ENCODE results near the gene PRCP.

Gene PRCP

GRCh38 chr11:82843057-82843795 lies 57.0 kb downstream of the PRCP start:
- Histone ChIP-seq H3K9me3 (ENCODE audit: control insufficient read depth in 5 of 5, low read length in 5 of 5) (no peaks in the 10 kb centered on the region), H3K27me3 (ENCODE audit: control insufficient read depth in 5 of 5, insufficient read depth in 4 of 5, low read length in 5 of 5) (no peaks in the 10 kb centered on the region), H3K9ac (ENCODE audit: low read length in 5 of 5) (no peak overlapping the region), H3K27ac (ENCODE audit: low read depth, low read length) (no peak overlapping the region), H3K4me1 (ENCODE audit: control insufficient read depth in 5 of 5, insufficient read depth in 5 of 5, low read length in 5 of 5) (no peaks in the 10 kb centered on the region), H3K36me3 (ENCODE audit: control insufficient read depth in 5 of 5, insufficient read depth in 5 of 5, low read length in 5 of 5) (peaks cover 14 to 27% (median 20%) of the 10 kb centered on the region in 5 donors), H3K4me3 (ENCODE audit: low read depth in 1 of 5, low read length in 5 of 5) (no peak overlapping the region)

- Histone ChIP-seq H3K36me3 (ENCODE audit: control insufficient read depth in 5 of 5, insufficient read depth in 5 of 5, low read length in 5 of 5) (peaks cover 23 to 36% (median 30%) of the 10 kb centered on the region in 5 donors), H3K4me1 (ENCODE audit: control insufficient read depth in 5 of 5, insufficient read depth in 5 of 5, low read length in 5 of 5) (no peaks in the 10 kb centered on the region), H3K9ac (ENCODE audit: low read length in 5 of 5) (no peak overlapping the region), H3K27ac (ENCODE audit: low read depth, low read length) (no peak overlapping the region), H3K27me3 (ENCODE audit: control insufficient read depth in 5 of 5, insufficient read depth in 4 of 5, low read length in 5 of 5) (no peaks in the 10 kb centered on the region), H3K9me3 (ENCODE audit: control insufficient read depth in 5 of 5, low read length in 5 of 5) (no peaks in the 10 kb centered on the region), H3K4me3 (ENCODE audit: low read depth in 1 of 5, low read length in 5 of 5) (no peak overlapping the region)
Observed at GRCh38 chr11:82842019-82842418, 58.2 kb downstream of the PRCP start.

GRCh38 chr11:82837650-82838049 lies 62.6 kb downstream of the PRCP start:
- H3K9ac ChIP-seq (ENCODE audit: low read length in 5 of 5) = no peak overlapping the region
- H3K27ac ChIP-seq (ENCODE audit: low read depth, low read length) = no peak overlapping the region
- no peaks in the 10 kb centered on the region for H3K27me3 ChIP-seq (ENCODE audit: control insufficient read depth in 5 of 5, insufficient read depth in 4 of 5, low read length in 5 of 5)
- H3K4me1 ChIP-seq (ENCODE audit: control insufficient read depth in 5 of 5, insufficient read depth in 5 of 5, low read length in 5 of 5) = no peaks in the 10 kb centered on the region
- H3K36me3 ChIP-seq (ENCODE audit: control insufficient read depth in 5 of 5, insufficient read depth in 5 of 5, low read length in 5 of 5) = peaks cover 29 to 54% (median 34%) of the 10 kb centered on the region in 5 donors
- no peak overlapping the region for H3K4me3 ChIP-seq (ENCODE audit: low read depth in 1 of 5, low read length in 5 of 5)
- H3K9me3 ChIP-seq (ENCODE audit: control insufficient read depth in 5 of 5, low read length in 5 of 5) = no peaks in the 10 kb centered on the region

- peaks cover 15 to 33% (median 20%) of the 10 kb centered on the region in 5 donors for H3K36me3 ChIP-seq (ENCODE audit: control insufficient read depth in 5 of 5, insufficient read depth in 5 of 5, low read length in 5 of 5)
- H3K9ac ChIP-seq (ENCODE audit: low read length in 5 of 5) = no peak overlapping the region
Observed at GRCh38 chr11:82832983-82833382, 67.2 kb downstream of the PRCP start.

GRCh38 chr11:82831364-82831763 lies 68.9 kb downstream of the PRCP start:
- Histone ChIP-seq H3K9ac (ENCODE audit: low read length in 5 of 5) (no peak overlapping the region), H3K36me3 (ENCODE audit: control insufficient read depth in 5 of 5, insufficient read depth in 5 of 5, low read length in 5 of 5) (peaks cover 0 to 18% (median 6%) of the 10 kb centered on the region in 5 donors), H3K27me3 (ENCODE audit: control insufficient read depth in 5 of 5, insufficient read depth in 4 of 5, low read length in 5 of 5) (no peaks in the 10 kb centered on the region), H3K4me1 (ENCODE audit: control insufficient read depth in 5 of 5, insufficient read depth in 5 of 5, low read length in 5 of 5) (no peaks in the 10 kb centered on the region), H3K4me3 (ENCODE audit: low read depth in 1 of 5, low read length in 5 of 5) (no peak overlapping the region), H3K27ac (ENCODE audit: low read depth, low read length) (no peak overlapping the region), H3K9me3 (ENCODE audit: control insufficient read depth in 5 of 5, low read length in 5 of 5) (no peaks in the 10 kb centered on the region)

More at GRCh38 chr11:82832983-82833382, 67.2 kb downstream of the PRCP start:
- H3K27ac ChIP-seq (ENCODE audit: low read depth, low read length) = no peak overlapping the region
- H3K4me3 ChIP-seq (ENCODE audit: low read depth in 1 of 5, low read length in 5 of 5) = no peak overlapping the region
- no peaks in the 10 kb centered on the region for H3K9me3 ChIP-seq (ENCODE audit: control insufficient read depth in 5 of 5, low read length in 5 of 5)
- H3K4me1 ChIP-seq (ENCODE audit: control insufficient read depth in 5 of 5, insufficient read depth in 5 of 5, low read length in 5 of 5) = no peaks in the 10 kb centered on the region
- H3K27me3 ChIP-seq (ENCODE audit: control insufficient read depth in 5 of 5, insufficient read depth in 4 of 5, low read length in 5 of 5) = no peaks in the 10 kb centered on the region

DNA sequence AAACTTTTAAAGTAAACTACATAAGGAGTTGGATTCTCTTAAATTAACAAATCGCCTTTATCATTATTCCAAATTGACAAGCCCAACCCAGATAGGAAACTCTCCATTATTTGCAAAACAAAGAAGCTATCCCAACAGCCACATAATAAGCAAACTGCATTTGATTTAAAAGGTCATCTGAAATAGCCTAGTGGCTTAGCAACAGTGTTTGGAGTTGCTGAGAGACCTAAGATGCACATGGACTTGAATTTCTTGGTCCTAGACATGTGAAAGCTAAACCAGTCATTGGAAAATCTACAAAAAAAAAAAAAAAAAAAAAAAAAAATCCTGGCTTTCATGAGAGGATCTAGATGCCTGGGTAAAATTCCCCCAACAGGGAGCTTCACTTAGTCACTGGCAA lies 69.5 kb downstream of the PRCP start:
- Histone ChIP-seq H3K9me3 (ENCODE audit: control insufficient read depth in 5 of 5, low read length in 5 of 5) (no peaks in the 10 kb centered on the region), H3K9ac (ENCODE audit: low read length in 5 of 5) (no peak overlapping the region)

DNA sequence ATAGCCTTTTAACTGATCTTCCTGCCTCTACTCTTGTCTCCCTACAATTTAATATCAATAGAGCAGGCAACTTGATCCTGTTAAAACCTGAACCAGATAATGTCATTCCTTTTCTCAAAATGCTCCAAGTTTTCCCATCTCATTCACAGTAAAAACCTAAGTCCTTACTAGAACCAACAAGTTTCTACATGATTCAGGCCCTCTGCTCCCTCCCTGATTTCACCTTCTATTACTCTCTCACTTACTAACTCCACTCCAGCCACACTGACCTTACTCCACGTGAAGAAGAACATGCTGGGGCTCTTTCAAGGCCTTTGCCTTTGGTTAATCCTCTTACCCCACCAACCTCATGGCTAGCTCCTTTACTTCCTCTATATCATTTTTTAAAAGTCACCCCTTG lies 71.1 kb downstream of the PRCP start:
- no peak overlapping the region for H3K4me3 ChIP-seq (ENCODE audit: low read depth in 1 of 5, low read length in 5 of 5)
- no peaks in the 10 kb centered on the region for H3K4me1 ChIP-seq (ENCODE audit: control insufficient read depth in 5 of 5, insufficient read depth in 5 of 5, low read length in 5 of 5)
- H3K27ac ChIP-seq (ENCODE audit: low read depth, low read length) = no peak overlapping the region
- H3K9ac ChIP-seq (ENCODE audit: low read length in 5 of 5) = no peak overlapping the region
- H3K36me3 ChIP-seq (ENCODE audit: control insufficient read depth in 5 of 5, insufficient read depth in 5 of 5, low read length in 5 of 5) = peaks cover 0 to 12% (median 10%) of the 10 kb centered on the region in 5 donors
- H3K9me3 ChIP-seq (ENCODE audit: control insufficient read depth in 5 of 5, low read length in 5 of 5) = no peaks in the 10 kb centered on the region
- no peaks in the 10 kb centered on the region for H3K27me3 ChIP-seq (ENCODE audit: control insufficient read depth in 5 of 5, insufficient read depth in 4 of 5, low read length in 5 of 5)

More for the DNA sequence above, 69.5 kb downstream of the PRCP start:
- H3K36me3 ChIP-seq (ENCODE audit: control insufficient read depth in 5 of 5, insufficient read depth in 5 of 5, low read length in 5 of 5) = peaks cover 0 to 14% (median 6%) of the 10 kb centered on the region in 5 donors
- H3K4me1 ChIP-seq (ENCODE audit: control insufficient read depth in 5 of 5, insufficient read depth in 5 of 5, low read length in 5 of 5) = no peaks in the 10 kb centered on the region
- H3K27ac ChIP-seq (ENCODE audit: low read depth, low read length) = no peak overlapping the region
- H3K27me3 ChIP-seq (ENCODE audit: control insufficient read depth in 5 of 5, insufficient read depth in 4 of 5, low read length in 5 of 5) = no peaks in the 10 kb centered on the region
- H3K4me3 ChIP-seq (ENCODE audit: low read depth in 1 of 5, low read length in 5 of 5) = no peak overlapping the region

DNA sequence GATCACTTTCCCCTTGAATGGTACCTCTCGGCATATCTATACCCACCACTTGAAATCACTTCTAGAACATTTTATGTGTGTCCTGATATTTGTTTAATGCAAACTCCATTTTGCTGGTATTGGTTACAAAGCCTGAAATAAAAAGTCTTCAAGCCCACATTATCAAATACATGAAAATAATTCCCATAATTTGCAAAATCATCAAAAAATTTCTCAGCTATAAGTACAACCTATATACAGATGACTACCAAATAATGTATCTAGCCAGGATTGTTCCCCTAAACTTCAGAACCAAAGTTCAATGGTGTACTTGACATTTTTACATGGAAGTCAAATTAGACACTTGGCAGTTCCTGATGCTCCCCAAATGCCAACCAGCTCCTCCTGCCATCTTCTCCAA lies 71.8 kb downstream of the PRCP start:
- Histone ChIP-seq H3K4me1 (ENCODE audit: control insufficient read depth in 5 of 5, insufficient read depth in 5 of 5, low read length in 5 of 5) (no peaks in the 10 kb centered on the region), H3K4me3 (ENCODE audit: low read depth in 1 of 5, low read length in 5 of 5) (no peak overlapping the region), H3K27me3 (ENCODE audit: control insufficient read depth in 5 of 5, insufficient read depth in 4 of 5, low read length in 5 of 5) (no peaks in the 10 kb centered on the region), H3K9me3 (ENCODE audit: control insufficient read depth in 5 of 5, low read length in 5 of 5) (no peaks in the 10 kb centered on the region), H3K36me3 (ENCODE audit: control insufficient read depth in 5 of 5, insufficient read depth in 5 of 5, low read length in 5 of 5) (peaks cover 0 to 12% (median 7%) of the 10 kb centered on the region in 5 donors), H3K9ac (ENCODE audit: low read length in 5 of 5) (no peak overlapping the region), H3K27ac (ENCODE audit: low read depth, low read length) (no peak overlapping the region)

GRCh38 chr11:82826526-82826925 lies 73.7 kb downstream of the PRCP start:
- H3K27me3 ChIP-seq (ENCODE audit: control insufficient read depth in 5 of 5, insufficient read depth in 4 of 5, low read length in 5 of 5) = no peaks in the 10 kb centered on the region

DNA sequence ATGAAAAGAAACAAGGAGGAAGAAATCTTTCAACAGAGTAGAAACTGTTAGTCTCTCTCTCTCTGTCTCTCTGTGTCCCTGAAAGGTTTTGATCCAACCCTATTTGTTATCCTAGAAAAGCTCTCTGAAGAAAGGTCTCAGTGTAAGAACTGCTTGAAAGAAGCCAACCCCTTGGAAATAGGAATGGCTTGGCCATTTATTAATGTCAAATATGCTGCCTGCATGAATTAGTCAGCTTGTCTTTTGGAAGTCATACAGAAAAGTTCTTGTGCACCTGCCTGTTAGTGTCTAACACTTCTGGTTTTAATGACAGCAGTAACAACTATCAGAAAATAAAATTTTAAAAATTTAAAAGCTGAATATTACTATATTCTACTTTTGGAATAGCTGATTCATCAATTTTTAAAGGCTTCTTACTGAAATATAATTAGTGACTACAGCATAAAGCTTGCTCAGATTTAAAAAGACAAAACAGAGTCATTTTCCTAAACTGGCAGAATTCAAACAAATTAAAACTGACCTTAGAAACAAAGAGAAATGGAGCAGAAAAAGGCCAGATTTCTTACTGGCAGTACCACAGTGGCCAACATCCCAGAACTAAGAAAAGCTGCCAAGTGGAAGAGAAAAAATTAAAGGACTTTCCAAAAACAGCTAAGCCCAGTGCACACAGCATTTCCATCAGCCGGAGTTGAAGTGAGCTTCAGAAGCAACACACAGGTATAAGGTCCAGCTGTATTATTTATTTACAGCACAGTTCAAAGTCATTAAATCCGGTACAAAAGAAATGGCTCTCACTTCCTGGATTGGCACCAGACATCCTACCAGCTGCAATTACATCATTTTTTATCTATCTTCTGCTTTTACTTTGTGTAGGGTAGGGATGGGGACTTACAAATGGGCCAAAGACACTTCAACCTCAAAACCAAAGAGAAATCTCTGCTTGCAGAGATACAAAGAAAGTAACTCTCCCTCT lies 76.3 kb downstream of the PRCP start:
- no peak overlapping the region for H3K27ac ChIP-seq (ENCODE audit: low read depth, low read length)
- H3K9me3 ChIP-seq (ENCODE audit: control insufficient read depth in 5 of 5, low read length in 5 of 5) = no peaks in the 10 kb centered on the region
- peaks cover 0 to 9% (median 6%) of the 10 kb centered on the region in 5 donors for H3K36me3 ChIP-seq (ENCODE audit: control insufficient read depth in 5 of 5, insufficient read depth in 5 of 5, low read length in 5 of 5)

More at GRCh38 chr11:82826526-82826925, 73.7 kb downstream of the PRCP start:
- no peak overlapping the region for H3K4me3 ChIP-seq (ENCODE audit: low read depth in 1 of 5, low read length in 5 of 5)
- no peak overlapping the region for H3K27ac ChIP-seq (ENCODE audit: low read depth, low read length)
- peaks cover 0 to 9% (median 6%) of the 10 kb centered on the region in 5 donors for H3K36me3 ChIP-seq (ENCODE audit: control insufficient read depth in 5 of 5, insufficient read depth in 5 of 5, low read length in 5 of 5)
- no peaks in the 10 kb centered on the region for H3K9me3 ChIP-seq (ENCODE audit: control insufficient read depth in 5 of 5, low read length in 5 of 5)
- H3K4me1 ChIP-seq (ENCODE audit: control insufficient read depth in 5 of 5, insufficient read depth in 5 of 5, low read length in 5 of 5) = no peaks in the 10 kb centered on the region
- no peak overlapping the region for H3K9ac ChIP-seq (ENCODE audit: low read length in 5 of 5)

More for the DNA sequence above, 76.3 kb downstream of the PRCP start:
- H3K4me3 ChIP-seq (ENCODE audit: low read depth in 1 of 5, low read length in 5 of 5) = no peak overlapping the region
- no peaks in the 10 kb centered on the region for H3K27me3 ChIP-seq (ENCODE audit: control insufficient read depth in 5 of 5, insufficient read depth in 4 of 5, low read length in 5 of 5)
- no peaks in the 10 kb centered on the region for H3K4me1 ChIP-seq (ENCODE audit: control insufficient read depth in 5 of 5, insufficient read depth in 5 of 5, low read length in 5 of 5)
- no peak overlapping the region for H3K9ac ChIP-seq (ENCODE audit: low read length in 5 of 5)
